ENCODE measurements around the gene FAF1. TPM values are rescaled to one million over a fixed set of nuclear protein-coding genes. Genes with fewer than 3 reads are reported as not detected.

Gene FAF1
- total and polyA plus RNA-seq, 9 of the 15 experiments (the other 6 are each of a cell fraction or from before 2014, with no cell fraction given) = 48.7 to 225 (median 118) TPM

- TF ChIP-seq NKRF (IDR thresholded peaks at IDR 0.05; ENCODE audit: borderline replicate concordance) = peak; percentile 96
- peak; percentile 24; the same call in 1 of the 2 replicates for TF ChIP-seq KHSRP (IDR thresholded peaks at IDR 0.05)
- TF ChIP-seq CBX5 (IDR thresholded peaks at IDR 0.05; ENCODE audit: borderline replicate concordance, low read depth) = no peak
- no peak for TF ChIP-seq E2F3 (CRISPR knock-in tag; IDR thresholded peaks at IDR 0.05)
- no peak for TF ChIP-seq SREBF1 (IDR thresholded peaks at IDR 0.05; ENCODE audit: borderline replicate concordance, low read depth, low read length)
- TF ChIP-seq ZNF347 (CRISPR knock-in tag; IDR thresholded peaks at IDR 0.05; ENCODE audit: low read depth) = no peak
- TF ChIP-seq NUFIP1 (IDR thresholded peaks at IDR 0.05; ENCODE audit: partially characterized antibody) = no peak
- TF ChIP-seq RHOXF2B (CRISPR knock-in tag; conservative IDR thresholded peaks at IDR 0.05) = 0 out of 2 replicates have a peak, but pooled peaks have one; percentile 76
- peak in 1 of 2 experiments; percentile 52 for TF ChIP-seq AFF1 (IDR thresholded peaks at IDR 0.05; ENCODE audit: low read depth in 1 of 2, partially characterized antibody in 2 of 2)
- no peak for TF ChIP-seq CEBPB (tag; IDR thresholded peaks at IDR 0.05)
- peak; percentile 48; the same call in 1 of the 2 replicates for TF ChIP-seq TARDBP (IDR thresholded peaks at IDR 0.05)
- no peak for TF ChIP-seq SAFB (IDR thresholded peaks at IDR 0.05; ENCODE audit: borderline replicate concordance, low read depth, low read length)
- no peak for TF ChIP-seq CGGBP1 (CRISPR knock-in tag; IDR thresholded peaks at IDR 0.05)
- no peak for TF ChIP-seq KDM2B (CRISPR knock-in tag; IDR thresholded peaks at IDR 0.05)
- no peak for TF ChIP-seq BRF1 (IDR thresholded peaks at IDR 0.05; ENCODE audit: borderline replicate concordance, extremely low read depth, insufficient read length)
- TF ChIP-seq CLOCK (CRISPR knock-in tag; IDR thresholded peaks at IDR 0.05; ENCODE audit: borderline replicate concordance) = no peak
- no peak for TF ChIP-seq TFE3 (CRISPR knock-in tag; IDR thresholded peaks at IDR 0.05)
- no peak for TF ChIP-seq CBFB (CRISPR knock-in tag; IDR thresholded peaks at IDR 0.05)
- no peak for TF ChIP-seq ZKSCAN3 (CRISPR knock-in tag; IDR thresholded peaks at IDR 0.05)
Measured at GRCh38 chr1:50959303-50959912, 659 bp downstream of the FAF1 start (continued).

All from K562 (cell line).